Cortex of kidney (tissue), 1 donor: Measurements from ENCODE around the gene DUSP23.
A peak's percentile ranks its signal among the peaks of the same experiment; 100 is the strongest.

Source experiments
- DNase-seq: peaks from one replicate; lab custom pipeline; 2025; lab: John Stamatoyannopoulos, UW

DUSP23 gene

DNA sequence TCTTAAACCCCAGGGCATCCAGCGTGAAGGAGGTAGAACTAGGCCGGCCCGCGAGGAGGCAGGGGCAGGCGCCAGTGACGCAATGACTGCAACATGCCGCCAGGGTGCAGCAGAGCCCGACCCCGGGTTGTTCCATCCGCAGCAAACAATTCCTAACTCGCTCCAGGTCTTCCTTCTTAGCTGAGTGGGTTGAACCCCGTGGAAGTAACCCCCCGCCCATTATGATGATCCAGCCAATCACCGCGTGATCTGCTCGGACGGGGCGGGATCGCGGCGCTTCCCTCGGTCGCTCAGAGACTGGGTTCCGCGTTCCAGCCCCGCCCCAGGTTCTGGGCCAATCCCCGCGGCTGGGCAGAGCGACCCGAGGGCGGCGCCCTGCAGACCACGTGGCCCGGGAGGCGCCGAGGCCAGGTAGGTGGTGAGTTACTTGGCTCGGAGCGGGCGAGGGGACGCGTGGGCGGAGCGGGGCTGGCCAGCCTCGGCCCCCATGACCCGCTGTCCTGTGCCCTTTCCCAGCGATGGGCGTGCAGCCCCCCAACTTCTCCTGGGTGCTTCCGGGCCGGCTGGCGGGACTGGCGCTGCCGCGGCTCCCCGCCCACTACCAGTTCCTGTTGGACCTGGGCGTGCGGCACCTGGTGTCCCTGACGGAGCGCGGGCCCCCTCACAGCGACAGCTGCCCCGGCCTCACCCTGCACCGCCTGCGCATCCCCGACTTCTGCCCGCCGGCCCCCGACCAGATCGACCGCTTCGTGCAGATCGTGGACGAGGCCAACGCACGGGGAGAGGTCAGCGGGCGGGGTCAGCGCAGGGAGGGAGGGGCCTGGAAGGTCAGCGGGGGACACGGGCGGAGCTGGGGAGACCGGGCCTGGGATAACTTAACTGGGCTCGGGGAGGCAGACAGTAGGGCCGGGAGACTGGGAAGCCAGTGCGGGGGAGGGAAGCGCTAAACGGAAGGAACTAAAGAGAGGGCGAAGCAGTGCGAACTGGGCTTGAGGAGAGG lies at the start of gene DUSP23:
Gene DUSP23 (plus strand): TSS at position 380 of the 1,000 bp plus-strand sequence. CDS start 139 bp downstream, at position 519.
- peak; percentile 56 for DNase-seq

DNA sequence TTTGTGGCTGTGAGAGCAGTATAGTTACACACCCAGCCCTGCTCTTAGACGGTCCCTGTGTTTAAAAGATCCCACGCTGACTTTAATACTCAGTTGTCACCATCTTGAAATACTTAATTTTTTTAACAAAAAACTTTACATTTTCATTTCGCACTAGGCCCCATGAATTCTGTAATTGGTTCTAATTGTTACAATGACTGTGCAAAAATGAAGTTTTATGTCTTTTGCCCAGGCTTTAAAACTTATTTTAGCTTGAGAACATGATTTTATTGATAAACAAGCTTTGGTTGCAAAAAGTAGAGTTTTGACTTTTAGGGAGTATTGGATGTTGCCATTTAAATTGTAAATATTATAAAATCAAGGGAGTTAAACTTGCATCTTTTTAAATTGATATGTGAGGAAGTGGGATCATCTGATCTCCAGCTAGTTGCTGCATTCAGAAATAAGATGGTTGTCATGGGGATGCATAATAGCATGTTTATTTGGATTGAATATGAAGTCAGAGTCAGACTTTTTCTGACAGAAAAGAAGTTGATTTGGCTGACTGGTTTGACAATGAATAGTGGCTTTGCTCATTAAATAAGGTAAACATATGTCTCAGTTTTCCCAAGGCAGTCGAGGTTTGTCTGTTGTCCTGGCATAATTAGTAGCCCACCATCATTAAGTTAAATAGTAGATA lies 43.4 kb upstream of the DUSP23 start:
- no peak for DNase-seq

DNA sequence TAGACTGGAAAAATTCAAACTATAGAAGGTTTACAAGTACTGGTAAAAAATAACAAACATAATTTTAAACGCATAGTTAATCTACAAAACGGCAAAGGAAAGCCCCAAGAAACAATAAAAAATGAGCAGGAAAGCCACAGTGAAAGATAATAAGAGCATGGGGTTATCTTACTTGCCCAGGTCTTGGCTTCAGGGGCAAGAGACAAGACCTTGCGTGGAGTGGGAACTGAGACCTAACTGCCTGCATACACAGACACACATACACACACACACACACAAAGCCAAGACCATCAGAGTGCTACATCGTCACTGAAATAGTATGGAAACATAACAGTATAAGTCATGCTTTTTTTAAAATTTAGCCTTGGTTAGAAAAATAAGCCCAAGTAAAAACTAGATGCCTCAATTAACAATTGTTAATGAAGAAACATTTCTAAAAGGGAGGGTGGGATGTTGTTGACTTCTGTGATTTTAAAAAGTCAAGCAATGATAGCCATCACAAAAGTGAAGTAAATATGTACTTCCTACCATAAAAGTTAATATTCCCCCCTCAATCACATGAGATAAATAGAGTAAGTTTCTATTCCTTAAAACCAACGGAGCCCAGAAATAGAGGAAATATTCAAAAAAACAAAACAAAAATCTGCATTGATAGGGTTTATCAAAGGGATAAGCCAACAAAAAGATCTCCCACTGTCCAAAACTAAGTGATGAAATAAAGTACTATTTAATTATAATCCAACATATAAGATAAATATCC lies 36.9 kb upstream of the DUSP23 start:
- no peak for DNase-seq

GRCh38 chr1:159746666-159747065 lies 34.1 kb upstream of the DUSP23 start:
- DNase-seq: no peak

DNA sequence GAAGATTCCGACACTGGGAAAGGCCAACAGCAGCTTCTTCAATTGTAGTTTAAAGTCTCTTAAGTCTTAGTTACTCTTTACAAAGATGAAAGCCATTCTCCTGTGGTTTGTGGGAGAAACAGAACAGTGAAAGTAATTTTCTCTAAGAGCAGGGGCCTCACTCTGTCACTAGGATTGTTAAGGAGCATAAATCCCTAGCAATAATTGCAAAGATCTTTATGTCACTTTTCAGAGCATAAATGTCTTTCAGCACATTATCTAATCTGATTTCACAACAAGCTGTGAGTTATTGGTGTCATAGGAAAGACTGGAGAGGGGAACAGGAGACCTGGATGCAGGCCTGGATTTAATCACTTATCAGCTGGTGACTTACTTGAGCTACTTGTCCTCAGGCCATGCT lies 32.4 kb upstream of the DUSP23 start:
- DNase-seq: no peak

- DNase-seq: no peak
Observed at GRCh38 chr1:159749630-159750029, 31.1 kb upstream of the DUSP23 start.

DNA sequence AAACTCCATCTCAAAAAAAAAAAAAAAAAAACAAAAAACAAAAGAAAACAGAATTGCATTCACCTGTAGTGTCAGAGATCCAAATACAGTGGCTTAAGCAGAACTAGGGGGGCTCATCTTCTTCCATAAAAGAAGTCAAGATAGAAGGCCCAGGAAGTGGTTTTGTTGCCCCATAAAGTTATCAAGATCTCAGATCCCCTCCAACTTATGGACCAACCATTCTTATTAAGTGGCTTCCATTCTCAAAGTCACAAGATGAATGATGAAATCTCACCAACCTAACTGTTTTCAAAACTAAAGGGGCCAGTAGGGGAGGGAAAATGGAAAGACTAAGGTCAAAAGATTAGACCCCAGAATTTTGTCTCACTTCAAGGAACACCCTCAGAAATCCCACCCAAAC lies 30.1 kb upstream of the DUSP23 start:
- DNase-seq: no peak

DNA sequence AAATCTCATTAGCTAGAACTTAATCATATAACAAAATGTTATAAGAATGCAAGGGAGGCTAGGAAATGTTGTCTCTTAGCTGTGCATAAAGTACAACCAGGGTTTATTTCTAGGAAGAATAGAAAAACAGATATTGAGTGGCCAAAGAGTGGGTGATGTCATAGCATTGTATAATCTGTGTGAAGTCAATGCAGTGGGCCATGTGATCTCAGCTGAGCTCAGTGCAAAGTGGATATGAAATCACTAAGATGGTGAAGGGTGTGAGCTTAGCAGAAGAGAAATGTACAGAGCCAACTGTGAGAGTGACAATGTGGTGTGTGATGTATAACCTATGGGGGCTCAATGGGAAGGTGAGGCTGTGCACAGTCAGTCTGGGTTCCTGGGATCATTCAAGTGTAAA lies 29.7 kb upstream of the DUSP23 start:
- no peak for DNase-seq

GRCh38 chr1:159752135-159752580 lies 28.6 kb upstream of the DUSP23 start:
- no peak for DNase-seq

DNA sequence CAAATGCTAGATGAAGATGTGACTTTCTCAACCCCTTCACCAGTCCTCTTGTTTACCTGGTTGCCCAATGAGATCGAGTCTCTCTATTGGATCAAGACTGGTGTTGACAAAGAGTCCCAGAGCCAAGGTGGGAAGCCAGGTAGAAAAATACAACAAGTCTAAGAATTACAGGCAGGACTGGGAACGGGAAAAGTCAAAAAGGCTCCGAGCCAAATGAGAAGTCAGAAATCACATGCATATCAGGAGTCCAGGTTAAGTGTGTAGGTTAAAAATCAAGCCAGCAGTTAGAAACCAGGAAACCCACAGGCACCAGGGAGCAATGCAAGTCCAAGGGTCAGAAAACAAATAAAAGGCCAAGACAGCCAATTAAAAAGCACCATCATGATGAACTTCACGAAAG lies 27.4 kb upstream of the DUSP23 start:
- DNase-seq: no peak

GRCh38 chr1:159755451-159756007 lies 25.2 kb upstream of the DUSP23 start:
- no peak for DNase-seq

DNA sequence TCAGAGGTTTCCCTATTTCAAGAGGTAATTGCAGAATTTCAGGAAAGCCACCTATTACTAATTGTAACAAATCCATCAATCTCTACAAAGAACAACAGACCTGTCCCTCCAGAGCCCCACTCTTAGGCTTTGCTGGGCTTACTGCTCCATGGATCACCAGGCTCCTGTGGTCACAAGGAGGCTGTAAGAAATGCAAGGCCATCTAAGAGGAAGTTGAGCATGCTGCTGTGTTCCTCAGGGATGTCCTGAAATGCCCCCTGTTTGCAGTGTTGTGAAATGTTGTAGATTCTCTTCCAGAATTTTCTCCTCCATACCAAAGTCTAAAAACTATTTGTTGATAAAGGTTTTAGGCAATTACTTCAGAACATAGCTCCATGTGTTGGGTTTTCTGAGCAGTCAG lies 24.4 kb upstream of the DUSP23 start:
- no peak for DNase-seq

GRCh38 chr1:159763686-159764085 lies 17.1 kb upstream of the DUSP23 start:
- no peak for DNase-seq

GRCh38 chr1:159765806-159766205 lies 15.0 kb upstream of the DUSP23 start:
- DNase-seq: no peak

GRCh38 chr1:159771127-159771895 lies 9.5 kb upstream of the DUSP23 start:
- no peak for DNase-seq

- no peak for DNase-seq
Observed at GRCh38 chr1:159774465-159774864, 6.3 kb upstream of the DUSP23 start.

- DNase-seq: no peak
Observed at GRCh38 chr1:159775716-159776115, 5.0 kb upstream of the DUSP23 start.

DNA sequence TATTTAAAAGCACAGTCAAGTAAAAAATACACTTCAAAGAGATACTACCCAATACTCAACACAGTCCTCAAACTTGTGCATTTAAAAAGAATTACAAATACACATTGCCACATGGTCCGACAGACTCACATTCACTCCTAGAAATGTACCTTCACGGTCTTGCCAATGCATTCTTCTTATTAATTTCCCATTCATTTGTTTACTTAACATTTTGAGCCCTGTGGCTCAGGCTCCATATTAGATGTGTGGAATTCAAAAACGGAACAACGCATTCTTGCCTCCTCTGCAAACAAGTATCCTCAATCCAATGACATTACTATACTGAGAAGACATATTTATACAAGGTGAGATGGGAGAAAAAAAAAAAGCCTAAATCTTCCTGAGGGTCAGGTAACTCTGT lies 2.5 kb upstream of the DUSP23 start:
- no peak for DNase-seq

GRCh38 chr1:159779403-159779851 lies 1.3 kb upstream of the DUSP23 start:
- DNase-seq: no peak

GRCh38 chr1:159781992-159782391 lies 1.2 kb downstream of the DUSP23 start:
- no peak for DNase-seq

DNA sequence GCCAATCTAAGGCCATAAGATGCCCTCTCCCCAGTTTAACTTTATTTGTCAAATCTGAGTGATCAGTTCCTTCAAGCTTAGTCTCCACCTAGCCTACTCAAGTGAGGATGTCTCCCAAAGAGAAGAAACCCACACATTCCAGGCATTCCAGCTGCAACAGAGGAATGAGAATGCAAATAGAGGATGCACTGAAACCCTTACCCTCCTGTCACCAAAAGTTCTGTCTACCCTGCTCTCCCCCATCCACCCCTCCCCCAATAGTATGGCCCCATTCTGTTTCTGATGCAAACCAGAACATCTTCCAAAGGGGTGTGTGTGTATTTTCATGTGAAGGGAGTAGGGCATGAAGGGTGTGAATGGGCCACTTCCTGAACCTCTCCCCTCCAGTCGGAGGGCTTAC lies 3.0 kb downstream of the DUSP23 start:
- DNase-seq: no peak
